D341Med (cell line): ENCODE results near the gene KRTAP5-11.
"Not testable (repeated sequence)": the region's sequence is repeated elsewhere in the genome, so short reads cannot be mapped to it uniquely, and the experiment has no call there.

Experiments
- DNase-seq: peaks from one replicate; pipeline ENCODE4 v3.0.0; 2012; ENCODE audit warnings: low spot score

Gene KRTAP5-11

GRCh38 chr11:71580057-71581003 lies 2.3 kb downstream of the KRTAP5-11 start:
- peak; percentile 64 for DNase-seq

GRCh38 chr11:71579513-71579912 lies 3.2 kb downstream of the KRTAP5-11 start:
- not testable (repeated sequence) for DNase-seq

- DNase-seq = no peak
Measured at GRCh38 chr11:71577469-71578004, 5.1 kb downstream of the KRTAP5-11 start.

GRCh38 chr11:71576688-71577465 lies 5.8 kb downstream of the KRTAP5-11 start:
- DNase-seq = not testable (repeated sequence)

GRCh38 chr11:71575723-71576424 lies 6.8 kb downstream of the KRTAP5-11 start:
- DNase-seq = no peak

GRCh38 chr11:71574418-71574817 lies 8.3 kb downstream of the KRTAP5-11 start:
- no peak for DNase-seq

- no peak for DNase-seq
Measured at GRCh38 chr11:71572811-71573210, 9.9 kb downstream of the KRTAP5-11 start.

GRCh38 chr11:71571101-71571850 lies 11.4 kb downstream of the KRTAP5-11 start:
- DNase-seq = not testable (repeated sequence)

GRCh38 chr11:71568704-71569349 lies 13.8 kb downstream of the KRTAP5-11 start:
- no peak for DNase-seq

- not testable (repeated sequence) for DNase-seq
Measured at GRCh38 chr11:71567633-71568032, 15.0 kb downstream of the KRTAP5-11 start.

GRCh38 chr11:71566626-71567599 lies 15.8 kb downstream of the KRTAP5-11 start:
- DNase-seq = not testable (repeated sequence)

- DNase-seq = no peak
Measured at GRCh38 chr11:71566081-71566620, 16.5 kb downstream of the KRTAP5-11 start.

- DNase-seq = no peak
Measured at GRCh38 chr11:71565263-71565662, 17.4 kb downstream of the KRTAP5-11 start, which contains the start of gene KRTAP5-10. Gene KRTAP5-10, plus strand, starts transcription at chr11:71565563. Its CDS starts 25 bp downstream, at chr11:71565588.

GRCh38 chr11:71564430-71564829 lies 18.2 kb downstream of the KRTAP5-11 start:
- no peak for DNase-seq

- DNase-seq = no peak
Measured at GRCh38 chr11:71563406-71563805, 19.3 kb downstream of the KRTAP5-11 start.

- DNase-seq = no peak
Measured at GRCh38 chr11:71562120-71562519, 20.6 kb downstream of the KRTAP5-11 start.

- no peak for DNase-seq
Measured at GRCh38 chr11:71558996-71559395, 23.7 kb downstream of the KRTAP5-11 start.

GRCh38 chr11:71557257-71557656 lies 25.4 kb downstream of the KRTAP5-11 start:
- no peak for DNase-seq

GRCh38 chr11:71556018-71556417 lies 26.7 kb downstream of the KRTAP5-11 start:
- DNase-seq = no peak
